ENCODE measurements around the gene HENMT1.
"Not testable (repeated sequence)": the region's sequence is repeated elsewhere in the genome, so short reads cannot be mapped to it uniquely, and the experiment has no call there.

HENMT1 gene

DNA sequence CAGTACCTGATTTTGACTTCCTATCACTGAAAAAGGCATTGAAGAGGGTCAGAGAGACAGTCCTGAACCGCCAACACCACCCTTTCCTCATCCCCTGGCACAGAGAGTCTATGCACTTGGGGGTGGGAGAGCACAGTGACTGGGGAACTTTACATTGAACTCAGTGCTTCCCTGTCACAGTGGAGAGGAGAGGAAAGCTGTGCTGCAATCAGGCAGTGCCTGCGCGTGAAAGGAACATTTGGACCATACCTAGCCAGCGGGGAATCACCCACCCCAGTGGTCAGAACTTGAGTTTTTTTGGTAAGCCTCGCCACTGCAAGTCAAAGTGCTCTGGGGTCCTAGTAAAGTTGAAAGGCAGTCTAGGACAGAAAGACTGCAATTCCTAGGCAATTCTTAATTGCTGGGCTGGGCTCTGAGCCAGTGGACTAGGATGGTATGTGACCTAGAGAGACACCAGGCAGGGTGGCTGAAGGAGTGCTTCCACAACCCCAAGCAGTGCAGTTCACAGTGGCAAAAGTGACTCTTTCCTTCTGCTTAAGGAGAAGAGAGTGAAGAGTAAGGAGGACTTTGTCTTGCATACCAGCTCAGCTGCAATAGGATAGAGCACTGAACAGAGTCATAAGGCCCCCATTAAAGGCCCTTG, 9.4 kb upstream of the HENMT1 start:
- DNase-seq, result no peak

DNA sequence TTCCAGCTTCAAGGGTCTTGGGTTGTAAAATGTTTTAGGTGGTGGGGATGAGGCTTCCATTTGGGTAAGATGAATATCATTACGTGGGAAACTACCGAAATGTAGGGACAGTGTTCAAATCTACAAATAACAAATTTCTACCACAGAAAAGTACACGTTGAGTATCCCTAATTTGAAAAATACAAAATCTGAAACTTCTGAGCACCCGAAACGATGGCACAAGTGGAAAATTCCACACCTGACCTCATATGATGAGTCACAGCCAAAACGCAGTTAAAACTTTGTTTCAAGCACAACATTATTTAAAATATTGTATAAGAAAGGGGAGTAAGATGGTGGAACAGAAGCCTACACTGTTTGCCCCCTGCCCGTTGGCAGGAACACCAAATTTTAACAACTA, 8.8 kb upstream of the HENMT1 start:
- DNase-seq, result no peak

DNA sequence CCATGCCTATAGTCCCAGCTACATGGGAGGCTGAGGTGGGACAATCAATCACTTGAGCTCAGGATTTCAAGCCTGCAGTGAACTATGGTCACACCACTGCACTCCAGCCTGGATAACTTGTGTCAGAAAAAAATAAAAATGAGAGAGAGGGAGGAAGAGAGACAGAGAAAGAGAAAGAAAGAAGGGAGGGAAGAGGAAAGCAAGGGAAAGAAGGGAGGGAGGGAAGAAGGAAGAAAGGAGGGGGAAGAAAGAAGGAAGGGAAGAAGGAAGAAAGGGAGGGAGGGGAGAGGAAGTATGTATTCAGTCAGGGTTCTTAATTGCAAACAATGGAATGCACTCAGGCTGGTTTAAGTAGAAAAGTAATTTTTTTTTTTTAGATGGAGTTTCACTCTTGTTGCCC, 7.9 kb upstream of the HENMT1 start:
- DNase-seq, result no peak

DNA sequence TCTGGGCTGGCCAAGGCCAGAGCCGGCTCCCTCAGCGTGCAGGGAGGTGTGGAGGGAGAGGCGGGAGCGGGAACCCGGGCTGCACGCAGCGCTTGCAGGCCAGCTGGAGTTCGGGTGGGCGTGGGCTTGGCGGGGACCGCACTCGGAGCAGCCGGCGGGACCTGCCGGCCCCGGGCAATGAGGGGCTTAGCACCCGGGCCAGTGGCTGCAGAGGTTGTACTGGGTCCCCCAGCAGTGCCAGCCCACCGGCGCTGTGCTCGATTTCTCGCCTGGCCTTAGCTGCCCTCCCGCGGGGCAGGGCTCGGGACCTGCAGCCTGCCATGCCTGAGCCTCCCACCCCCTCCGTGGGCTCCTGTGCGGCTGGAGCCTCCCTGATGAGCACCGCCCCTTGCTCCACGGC, 6.5 kb upstream of the HENMT1 start:
- DNase-seq, result not testable (repeated sequence)

DNA sequence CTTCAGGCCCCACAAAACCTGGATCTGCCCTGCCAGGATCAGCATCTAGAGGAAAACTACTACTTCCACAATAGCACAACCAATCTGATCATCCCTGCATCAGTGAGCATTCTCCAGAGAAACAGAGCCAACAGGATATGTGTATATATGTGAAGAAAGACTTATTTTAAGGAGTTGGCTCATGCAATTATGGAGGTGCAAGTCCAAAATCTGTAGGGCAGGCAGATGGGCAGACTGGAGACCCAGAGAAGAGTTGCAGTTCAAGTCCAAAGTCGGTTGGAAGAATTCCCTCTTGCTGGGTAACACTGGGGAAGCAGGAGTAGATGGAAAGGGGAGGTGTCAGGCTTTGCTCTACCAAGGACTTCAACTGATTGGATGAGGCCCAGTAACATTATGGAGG, 4.9 kb upstream of the HENMT1 start:
- DNase-seq, result no peak

DNA sequence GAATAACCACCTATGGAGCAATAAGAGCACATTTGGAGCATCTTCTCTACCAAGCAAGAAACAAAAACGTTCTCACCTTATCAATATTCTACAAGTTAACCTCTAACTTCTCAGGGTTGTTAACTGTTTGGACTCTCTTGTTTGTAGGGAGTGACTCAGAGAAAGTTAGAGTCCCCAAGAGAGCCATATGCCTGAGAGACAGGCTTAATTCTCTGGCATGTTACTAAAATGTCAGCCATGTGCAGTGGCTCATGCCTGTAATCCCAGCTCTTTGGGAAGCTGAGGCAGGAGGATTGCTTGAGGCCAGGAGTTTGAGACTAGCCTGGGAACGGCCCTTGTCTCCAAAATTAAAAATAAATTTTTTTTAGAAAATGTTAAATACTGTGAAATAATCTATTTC, 4.2 kb upstream of the HENMT1 start:
- no peak for DNase-seq

DNA sequence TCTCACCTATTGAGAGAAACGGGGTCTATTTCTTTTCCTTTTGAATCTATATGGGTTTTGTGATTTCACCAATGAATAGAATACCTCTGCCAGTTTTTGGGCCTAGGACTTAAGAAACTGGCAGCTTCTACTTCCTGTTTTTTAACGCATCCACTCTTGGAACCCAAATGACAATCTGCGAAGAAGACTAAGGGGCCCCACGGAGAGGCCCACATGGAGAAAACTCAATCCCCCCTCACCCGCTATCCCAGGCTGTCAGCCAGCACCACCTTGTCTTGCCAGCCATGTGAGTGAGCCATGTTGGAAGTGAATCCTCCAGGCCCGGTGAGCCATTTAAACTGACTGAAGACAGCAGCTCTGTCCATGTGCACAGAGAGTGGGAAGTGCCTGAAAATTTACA, 3.6 kb upstream of the HENMT1 start:
- no peak for DNase-seq

DNA sequence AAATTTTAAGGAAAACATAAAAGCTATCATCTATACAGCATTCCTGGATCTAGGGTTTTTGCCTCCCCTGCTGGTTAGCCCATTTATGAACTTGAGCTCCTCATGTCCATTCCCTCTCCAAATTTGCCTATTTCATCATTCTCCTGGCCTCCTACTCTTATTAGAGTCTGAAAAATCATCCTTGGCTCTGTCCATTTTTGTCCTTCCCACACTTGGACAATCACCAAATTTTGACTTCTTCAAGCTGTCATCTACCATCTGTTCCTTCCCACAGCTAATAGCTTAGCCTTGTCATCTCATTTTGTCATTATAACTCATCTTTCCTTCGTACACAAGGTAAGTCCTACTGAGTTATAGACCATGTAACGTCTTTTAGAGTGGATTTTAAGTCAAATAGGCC, 2.2 kb upstream of the HENMT1 start:
- DNase-seq, result no peak

DNA sequence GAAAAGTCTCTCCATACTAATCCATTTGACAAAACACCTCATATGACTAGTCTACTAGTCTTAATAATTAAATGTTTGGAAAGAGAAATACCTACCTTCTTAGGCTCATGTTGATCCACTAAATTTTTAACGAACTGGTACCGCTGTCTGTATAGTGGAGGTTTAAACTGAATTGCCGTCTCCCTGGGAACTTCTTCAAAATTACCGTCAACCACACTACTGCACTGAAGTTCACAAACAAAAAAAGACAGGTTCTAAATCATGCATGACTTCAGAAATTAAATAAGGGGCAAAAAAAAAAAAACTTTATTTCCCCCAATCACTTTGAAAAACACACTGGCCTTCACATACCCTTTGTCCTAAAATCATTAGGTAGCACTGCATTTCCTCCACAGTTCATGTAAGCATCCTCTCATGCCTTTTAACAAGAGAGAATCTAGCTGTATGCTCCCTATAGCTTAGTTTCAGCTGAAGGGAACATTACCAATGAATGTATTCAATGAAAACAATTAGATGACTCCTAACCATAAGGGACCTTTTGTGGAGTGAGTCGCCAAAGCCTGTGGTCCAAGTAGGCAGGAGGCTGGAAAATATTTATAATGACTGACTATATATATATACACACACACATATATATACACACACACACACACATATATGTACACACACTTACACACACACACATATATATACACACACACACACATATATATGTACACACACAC, 3.4 kb downstream of the HENMT1 start:
- DNase-seq, result no peak

DNA sequence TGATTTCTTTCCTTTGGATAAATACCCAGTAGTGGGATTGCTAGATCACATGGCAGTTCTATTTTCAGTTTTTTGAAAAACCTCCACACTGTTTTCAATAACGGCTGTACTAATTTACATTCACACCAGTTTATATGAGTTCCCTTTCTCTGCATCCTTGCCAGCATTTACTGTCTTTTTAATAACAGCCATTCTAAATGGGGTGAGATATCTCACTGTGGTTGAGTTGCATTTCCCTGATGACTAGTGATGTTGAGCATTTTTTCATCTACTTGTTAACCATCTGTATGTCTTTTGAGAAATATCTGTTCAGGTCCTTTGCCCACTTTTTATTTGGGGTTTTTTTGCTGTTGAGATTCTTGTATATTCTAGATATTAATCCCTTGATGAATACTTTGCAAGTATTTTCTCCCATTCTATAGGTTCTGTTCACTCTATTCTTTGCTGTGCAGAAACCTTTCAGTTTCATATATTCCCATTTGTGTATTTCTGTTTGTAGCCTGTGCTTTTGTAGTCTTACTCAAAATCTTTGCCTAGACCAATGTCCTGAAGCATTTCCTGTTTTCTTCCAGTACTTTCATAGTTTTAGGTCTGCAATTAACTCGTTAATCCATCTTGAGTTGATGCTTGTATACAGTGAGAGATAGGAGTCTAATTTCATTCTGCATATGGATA, 7.3 kb downstream of the HENMT1 start:
- peak; percentile 39 for DNase-seq

DNA sequence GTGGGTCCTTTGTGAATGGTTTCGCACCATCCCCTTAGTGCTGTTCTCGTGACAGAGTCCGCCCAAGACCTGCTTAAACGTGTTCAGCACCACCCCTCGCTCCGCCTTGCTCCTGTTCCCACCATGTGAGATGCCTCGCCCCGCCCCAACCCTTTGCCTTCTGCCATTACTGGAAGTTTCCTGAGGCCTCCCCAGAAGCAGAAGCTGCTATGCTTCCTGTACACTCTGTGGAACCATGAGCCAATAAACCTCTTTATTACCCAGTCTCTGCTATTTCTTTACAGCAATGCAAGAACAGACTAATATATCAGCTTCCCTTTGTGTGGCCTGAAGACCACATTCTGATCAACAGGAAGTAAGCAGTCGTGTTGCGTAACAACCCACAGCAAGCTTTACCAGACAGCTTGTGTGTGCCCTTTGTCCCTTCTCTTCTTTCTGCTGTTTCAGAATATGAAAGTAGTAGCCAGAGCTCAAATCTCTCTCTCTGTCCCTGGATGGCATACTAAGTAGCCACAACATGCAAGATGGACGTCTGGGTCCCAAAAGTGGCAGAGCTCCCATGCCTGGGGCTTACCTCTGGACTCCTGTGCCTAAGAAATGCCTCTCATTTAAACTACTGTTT, 14.1 kb downstream of the HENMT1 start:
- peak; percentile 90 for DNase-seq

DNA sequence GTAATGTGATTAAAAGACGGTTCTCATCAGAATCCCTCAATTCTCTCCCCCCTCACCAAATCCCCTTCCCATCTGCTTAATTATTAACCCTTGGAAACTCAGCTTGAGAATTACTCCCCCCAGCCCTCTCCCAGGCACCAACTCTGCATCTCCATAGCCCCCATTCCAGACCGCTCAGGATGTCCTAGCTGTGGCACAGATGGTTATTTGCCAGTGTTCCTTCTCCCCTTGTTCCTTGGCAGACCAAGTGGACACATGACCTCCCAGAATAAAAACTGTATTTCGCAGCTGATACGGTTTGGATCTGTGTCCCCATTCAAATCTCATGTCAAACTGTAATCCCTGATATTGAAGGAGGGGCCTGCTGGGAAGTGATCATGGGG, 14.6 kb downstream of the HENMT1 start:
- DNase-seq, result no peak

DNA sequence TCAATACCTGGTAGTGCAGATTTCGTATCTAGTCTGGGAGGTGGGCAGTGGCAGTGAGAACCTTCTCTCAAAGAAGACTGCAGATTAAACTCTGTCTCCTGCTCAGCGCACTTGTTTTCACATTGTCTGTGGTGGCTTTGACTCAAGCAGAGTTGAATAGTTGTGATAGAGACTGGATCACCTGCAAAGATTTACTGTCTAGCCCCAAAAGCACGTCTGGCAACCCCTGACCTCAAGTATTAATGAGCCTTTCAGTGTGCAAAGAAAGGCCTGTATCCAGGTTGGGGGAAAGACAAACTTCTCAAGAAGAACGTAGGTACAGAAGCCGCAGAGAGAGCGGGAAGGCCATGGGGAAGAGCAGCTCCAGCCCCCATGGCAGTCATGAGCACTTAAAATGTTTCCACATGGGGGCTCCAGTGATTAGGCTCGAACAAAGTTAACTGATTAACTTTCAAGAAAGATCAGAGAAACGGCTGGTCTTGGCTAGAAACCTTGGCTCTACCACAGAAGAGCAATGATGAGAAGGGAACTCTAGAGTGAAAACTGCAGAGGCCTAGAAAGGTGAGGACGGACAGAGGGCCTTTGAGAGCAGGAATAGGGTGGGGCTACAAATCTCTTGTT, 15.2 kb downstream of the HENMT1 start:
- DNase-seq, result peak; percentile 40

DNA sequence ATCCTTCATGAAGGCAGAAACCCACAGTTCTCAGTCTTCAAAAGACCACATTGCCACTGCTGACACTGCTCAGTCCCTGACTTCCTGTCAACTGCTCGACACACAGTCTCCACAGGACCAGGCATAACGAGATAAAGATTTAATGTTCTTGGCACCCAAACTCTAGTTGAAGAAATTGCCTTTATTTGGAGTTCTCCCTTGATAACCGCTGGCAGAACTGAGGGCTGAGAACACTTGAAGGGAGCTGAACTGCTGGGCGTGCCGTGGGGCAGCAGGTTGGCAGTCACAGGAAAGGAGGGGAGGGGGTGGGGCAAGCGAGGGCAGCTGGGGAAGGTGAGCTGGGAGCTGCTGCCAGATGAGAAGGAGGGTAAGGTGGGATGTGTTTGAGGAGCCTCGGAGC, 15.9 kb downstream of the HENMT1 start:
- DNase-seq, result peak; percentile 75

DNA sequence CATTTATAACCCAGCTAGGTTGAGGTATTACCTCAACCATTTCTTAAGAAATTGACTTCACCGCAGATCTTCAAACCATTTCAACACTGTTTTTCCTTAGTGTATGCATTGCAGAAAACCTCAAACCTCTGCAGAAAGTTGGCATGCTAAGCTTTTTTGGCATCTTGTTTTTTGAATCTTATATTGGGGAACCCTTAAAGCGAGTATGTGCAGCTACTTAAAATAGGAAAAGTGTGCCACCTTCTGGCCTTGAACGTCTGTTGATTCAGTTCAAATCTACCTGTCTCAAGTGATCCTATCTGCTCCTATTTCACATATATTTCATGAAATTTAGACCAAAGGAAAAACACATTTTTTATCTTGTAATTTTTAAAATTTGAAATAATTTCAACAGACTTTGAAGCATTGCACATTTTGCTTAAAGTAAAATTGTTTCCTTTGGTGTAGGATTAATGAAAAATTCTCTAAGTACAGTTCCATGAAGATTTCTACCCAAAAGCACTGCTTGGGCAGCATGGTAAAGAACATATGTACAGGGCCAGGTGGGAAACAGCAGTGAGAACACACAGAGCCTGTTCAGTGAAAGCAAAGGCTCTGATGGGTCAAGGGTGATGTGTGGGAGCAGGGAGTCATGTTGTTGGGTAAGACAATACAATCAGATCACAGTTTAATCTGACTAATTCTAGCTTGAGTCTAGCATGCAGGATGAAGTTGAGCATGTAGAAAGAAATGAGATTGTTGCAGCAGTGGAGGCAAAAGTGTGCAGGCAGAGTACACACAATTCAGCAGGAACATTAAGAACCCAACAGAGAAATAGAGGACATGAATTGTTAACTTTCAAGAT, 17.2 kb downstream of the HENMT1 start:
- peak; percentile 79 for DNase-seq

DNA sequence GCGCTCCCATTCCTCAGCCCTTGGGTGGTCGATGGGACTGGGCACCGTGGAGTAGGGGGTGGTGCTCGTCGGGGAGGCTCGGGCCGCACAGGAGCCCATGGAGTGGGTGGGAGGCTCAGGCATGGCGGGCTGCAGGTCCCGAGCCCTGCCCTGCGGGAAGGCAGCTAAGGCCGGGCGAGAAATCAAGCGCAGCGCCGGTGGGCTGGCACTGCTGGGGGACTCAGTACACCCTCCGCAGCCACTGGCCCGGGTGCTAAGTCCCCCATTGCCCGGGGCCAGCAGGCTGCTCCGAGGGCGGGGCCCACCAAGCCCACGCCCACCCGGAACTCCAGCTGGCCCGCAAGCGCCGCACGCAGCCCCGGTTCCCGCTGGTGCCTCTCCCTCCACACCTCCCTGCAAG, 20.0 kb downstream of the HENMT1 start:
- DNase-seq, result not testable (repeated sequence)

DNA sequence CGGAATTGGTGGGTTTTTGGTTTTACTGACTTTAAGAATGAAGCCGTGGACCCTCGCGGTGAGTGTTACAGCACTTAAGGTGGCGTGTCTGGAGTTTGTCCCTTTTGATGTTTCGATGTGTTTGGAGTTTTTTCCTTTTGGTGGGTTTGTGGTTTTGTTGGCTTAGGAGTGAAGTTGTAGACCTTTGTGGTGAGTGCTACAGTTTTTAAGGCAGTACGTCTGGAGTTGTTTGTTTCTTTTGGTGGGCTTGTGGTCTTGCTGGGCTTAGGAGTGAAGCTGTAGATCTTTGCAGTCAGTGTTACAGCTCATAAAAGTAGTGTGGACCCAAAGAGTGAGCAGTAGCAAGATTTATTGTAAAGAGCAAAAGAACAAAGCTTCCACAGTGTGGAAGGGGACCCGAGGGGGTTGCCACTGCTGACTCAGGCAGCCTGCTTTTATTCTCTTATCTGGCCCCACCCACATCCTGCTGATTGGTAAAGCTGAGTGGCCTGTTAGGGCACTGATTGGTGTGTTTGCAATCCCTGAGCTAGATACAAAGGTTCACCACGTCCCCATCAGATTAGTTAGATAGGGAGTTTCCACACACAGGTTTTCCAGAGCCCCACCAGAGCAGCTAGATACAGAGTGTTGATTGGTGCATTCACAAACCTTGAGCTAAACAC, 20.9 kb downstream of the HENMT1 start:
- DNase-seq, result peak; percentile 68

DNA sequence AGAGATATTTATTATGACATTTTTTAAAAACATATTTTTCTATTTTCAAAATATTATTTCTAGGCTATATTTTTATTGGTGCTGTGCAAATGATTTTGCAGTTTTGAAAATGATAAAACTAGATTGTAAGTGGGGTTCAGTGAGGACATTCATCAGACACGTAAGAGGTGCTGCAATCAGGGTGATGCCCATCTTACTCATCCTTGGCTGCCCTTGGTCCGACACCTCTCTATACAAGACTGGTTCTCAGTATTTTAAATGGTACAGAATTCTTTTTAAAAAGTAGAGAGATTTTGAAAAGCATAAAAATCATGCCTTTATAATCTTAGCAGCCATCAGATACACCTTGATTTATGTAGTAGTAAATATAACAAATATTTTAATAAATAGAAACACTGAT, 24.0 kb downstream of the HENMT1 start:
- DNase-seq, result no peak

DNA sequence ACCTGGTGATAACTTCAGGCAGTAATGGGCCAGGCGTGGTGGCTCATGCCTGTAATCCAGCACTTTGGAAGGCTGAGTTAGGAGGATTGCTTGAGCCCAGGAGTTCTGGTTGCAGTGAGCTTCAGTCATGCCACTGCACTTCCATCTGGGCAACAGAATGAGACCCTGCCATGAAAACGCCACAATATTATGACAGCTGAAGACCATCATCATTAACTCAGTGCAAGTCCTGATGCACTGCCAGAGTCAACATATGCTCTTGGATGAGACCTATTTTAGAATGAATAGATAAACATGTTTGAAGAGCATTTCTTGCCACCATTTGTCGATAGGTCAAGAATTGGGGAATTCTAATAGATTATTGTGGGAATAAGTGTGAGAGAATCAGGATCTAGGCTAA, 26.4 kb downstream of the HENMT1 start:
- no peak for DNase-seq

DNA sequence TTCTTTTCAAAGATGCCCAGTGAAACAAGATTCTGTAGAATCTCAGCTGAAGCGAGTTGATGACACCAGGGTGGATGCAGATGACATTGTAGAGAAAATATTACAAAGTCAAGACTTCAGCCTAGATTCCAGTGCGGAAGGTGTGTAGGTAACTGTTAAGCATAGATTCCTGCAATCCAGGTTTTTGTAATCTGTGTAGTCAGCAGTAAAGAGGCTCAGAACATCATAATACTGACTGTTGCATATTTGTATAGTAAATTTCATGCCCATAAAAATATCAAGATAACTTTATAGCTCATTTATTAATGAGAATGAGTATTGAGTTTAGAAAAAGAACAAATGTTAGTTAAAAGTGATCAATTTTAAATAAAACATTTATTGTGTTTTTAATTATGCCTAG, 32.2 kb downstream of the HENMT1 start:
- no peak for DNase-seq

DNA sequence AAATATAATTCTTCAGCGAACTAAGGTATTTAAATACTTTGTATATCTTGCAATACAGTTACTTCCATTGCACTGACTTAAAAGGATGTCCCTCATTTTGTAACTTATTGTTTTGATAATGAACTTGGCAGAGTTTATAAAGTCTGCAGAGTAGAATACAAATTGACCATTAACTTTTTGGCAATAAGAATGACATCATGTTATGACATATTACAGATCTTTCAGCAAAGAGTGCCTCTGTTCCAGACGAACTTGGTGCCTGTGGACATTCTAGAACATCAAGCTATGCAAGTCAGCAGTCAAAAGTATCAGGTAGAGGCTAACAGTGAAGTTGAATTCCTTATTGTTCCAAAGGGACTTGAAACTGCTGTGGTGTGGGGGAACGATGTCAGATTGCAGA, 32.9 kb downstream of the HENMT1 start:
- no peak for DNase-seq

DNA sequence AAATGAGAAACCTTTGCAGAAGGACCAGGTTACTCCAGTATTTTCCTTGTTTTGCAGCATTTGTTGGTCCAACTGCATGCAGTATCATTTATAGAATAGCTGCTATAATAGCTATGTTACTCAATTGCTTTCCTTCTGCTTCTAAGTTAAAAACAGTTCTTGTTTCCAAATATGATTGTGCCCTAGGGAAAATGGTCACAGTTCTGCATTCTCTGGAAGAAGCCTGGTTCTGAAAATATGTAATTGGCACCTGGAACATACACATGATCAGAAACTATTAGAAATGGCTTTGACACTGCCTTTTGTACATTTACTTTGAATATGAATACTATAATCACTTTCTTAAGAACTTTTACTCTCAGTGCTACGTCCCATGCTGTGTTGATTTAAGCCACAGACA, 33.6 kb downstream of the HENMT1 start:
- DNase-seq, result no peak
